A549 (cell line): ENCODE measurements around the gene RPA3.

Source experiments
- CTCF ChIP-seq: fragments of >200 bp; sonication (Bioruptor Twin); formaldehyde crosslinking; IDR thresholded peaks from 3 replicates; pipeline ENCODE4 v1.5.1; 2016
- GATA3 ChIP-seq: IDR thresholded peaks from 2 replicates; pipeline ENCODE4 v1.6.1; 2012; ENCODE audit warnings: borderline replicate concordance
- RAD21 ChIP-seq, 2 experiments: fragments of >200 bp in 1 of 2; sonication (Bioruptor Twin) in 1 of 2; formaldehyde crosslinking in 1 of 2; IDR thresholded peaks in 1 of 2; conservative IDR thresholded peaks in 1 of 2; 2 replicates in 1 of 2; 3 replicates in 1 of 2; pipeline ENCODE4 v1.6.1; 2012 to 2018; ENCODE audit warnings: inconsistent platforms in 1 of 2

GRCh38 chr7:7654964-7655715 is 63.3 kb downstream of the RPA3 start:
- TF ChIP-seq CTCF (no peak), GATA3 (no peak), RAD21 (conservative IDR thresholded peaks at IDR 0.05 in 1 of 2, IDR thresholded peaks at IDR 0.05 in 1 of 2) (no peak)
